ENCODE results near the gene SHISA5.
"Not testable (repeated sequence)": the region's sequence is repeated elsewhere in the genome, so short reads cannot be mapped to it uniquely, and the experiment has no call there.

SHISA5 gene

DNA sequence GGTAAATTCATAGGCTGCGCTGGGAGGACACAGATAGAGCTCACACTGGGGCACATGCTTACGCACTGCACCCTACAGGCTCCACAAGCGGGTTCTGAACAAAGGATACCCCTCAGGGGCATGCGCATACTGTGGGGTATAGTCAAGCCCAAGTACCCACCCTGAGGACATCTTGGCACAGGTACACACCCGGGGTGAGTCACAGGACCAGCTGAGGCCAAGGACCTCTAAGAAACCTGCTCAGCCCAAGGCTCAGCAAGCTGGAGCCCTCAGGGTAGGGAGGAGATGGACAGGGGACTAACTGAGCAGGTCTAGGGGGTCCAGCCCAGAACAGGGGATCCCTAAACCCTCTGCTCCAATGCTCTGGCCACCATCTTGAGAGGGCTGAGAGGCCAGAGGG is 3.3 kb downstream of the SHISA5 start:
- no peak overlapping the region for H3K9ac ChIP-seq (ENCODE audit: low read length)
- no peaks in the 10 kb centered on the region for H3K27me3 ChIP-seq (ENCODE audit: control insufficient read depth in 1 of 2, insufficient read depth in 2 of 2, low read length in 2 of 2)
- H3K4me3 ChIP-seq (ENCODE audit: low read depth in 1 of 2, low read length in 2 of 2), result no peak overlapping the region
- no peak overlapping the region for H3K27ac ChIP-seq (ENCODE audit: low read depth, low read length)
- no peaks in the 10 kb centered on the region for H3K36me3 ChIP-seq (ENCODE audit: insufficient read depth, low read length)
- H3K9me3 ChIP-seq (ENCODE audit: low read length), result no peaks in the 10 kb centered on the region
- H3K4me1 ChIP-seq (ENCODE audit: insufficient read depth, low read length), result peaks cover 20% of the 10 kb centered on the region

DNA sequence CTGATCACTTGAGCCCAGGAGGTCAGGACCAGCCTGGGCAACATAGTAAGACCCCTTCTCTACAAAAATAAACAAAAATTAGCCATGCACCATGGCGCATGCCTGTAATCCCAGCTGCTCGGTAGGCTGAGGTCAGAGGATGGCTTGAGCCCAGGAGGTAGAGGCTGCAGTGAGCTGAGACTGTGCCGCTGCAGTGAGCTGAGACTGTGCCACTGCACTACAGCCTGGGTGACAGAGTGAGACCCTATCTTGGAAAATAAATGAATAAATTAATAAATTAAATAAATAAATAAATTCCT is 10.8 kb downstream of the SHISA5 start:
- Histone ChIP-seq H3K4me1 (ENCODE audit: insufficient read depth, low read length) (no peaks in the 10 kb centered on the region), H3K9ac (ENCODE audit: low read length) (no peak overlapping the region), H3K9me3 (ENCODE audit: low read length) (no peaks in the 10 kb centered on the region), H3K27me3 (ENCODE audit: control insufficient read depth in 1 of 2, insufficient read depth in 2 of 2, low read length in 2 of 2) (no peaks in the 10 kb centered on the region), H3K4me3 (ENCODE audit: low read depth in 1 of 2, low read length in 2 of 2) (no peak overlapping the region), H3K27ac (ENCODE audit: low read depth, low read length) (no peak overlapping the region), H3K36me3 (ENCODE audit: insufficient read depth, low read length) (no peaks in the 10 kb centered on the region)

DNA sequence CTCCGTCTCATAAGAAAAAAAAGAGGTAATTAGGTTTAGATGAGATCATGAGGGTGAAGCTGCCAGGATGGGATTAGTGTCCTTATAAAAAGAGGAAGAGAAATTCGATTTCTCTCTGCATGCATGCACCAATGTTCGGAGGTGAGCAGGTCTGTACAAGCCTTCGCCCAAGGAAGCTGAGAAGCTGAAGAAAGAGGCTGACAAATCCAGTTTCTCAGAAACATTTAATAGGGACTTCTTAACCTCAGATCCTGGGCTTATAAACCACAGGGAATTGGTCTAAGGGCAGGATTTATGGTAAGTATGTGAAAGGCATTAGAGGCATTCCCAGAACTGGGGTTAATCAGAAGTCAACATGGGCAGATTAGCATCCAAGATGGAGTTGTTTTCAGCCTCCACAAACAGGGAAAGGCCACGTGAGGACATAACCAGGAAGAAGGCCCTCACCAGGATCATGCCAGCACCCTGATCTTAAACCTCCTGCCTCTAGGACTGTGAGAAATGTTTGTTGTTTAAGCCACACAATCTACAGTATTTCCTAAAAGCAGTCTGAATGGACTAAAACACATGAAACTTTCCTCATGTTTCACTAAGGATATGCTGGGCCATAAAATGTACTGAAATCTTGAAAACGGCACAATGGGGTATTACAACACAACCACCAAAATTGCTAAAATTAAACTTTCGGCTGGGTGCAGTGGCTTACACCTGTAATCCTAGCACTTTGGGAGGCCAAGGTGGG is 11.3 kb downstream of the SHISA5 start:
- H3K27me3 ChIP-seq (ENCODE audit: control insufficient read depth in 1 of 2, insufficient read depth in 2 of 2, low read length in 2 of 2), result no peaks in the 10 kb centered on the region
- no peaks in the 10 kb centered on the region for H3K36me3 ChIP-seq (ENCODE audit: insufficient read depth, low read length)
- no peaks in the 10 kb centered on the region for H3K4me1 ChIP-seq (ENCODE audit: insufficient read depth, low read length)
- no peak overlapping the region for H3K27ac ChIP-seq (ENCODE audit: low read depth, low read length)
- no peak overlapping the region for H3K9ac ChIP-seq (ENCODE audit: low read length)
- H3K9me3 ChIP-seq (ENCODE audit: low read length), result no peaks in the 10 kb centered on the region
- no peak overlapping the region for H3K4me3 ChIP-seq (ENCODE audit: low read depth in 1 of 2, low read length in 2 of 2)

DNA sequence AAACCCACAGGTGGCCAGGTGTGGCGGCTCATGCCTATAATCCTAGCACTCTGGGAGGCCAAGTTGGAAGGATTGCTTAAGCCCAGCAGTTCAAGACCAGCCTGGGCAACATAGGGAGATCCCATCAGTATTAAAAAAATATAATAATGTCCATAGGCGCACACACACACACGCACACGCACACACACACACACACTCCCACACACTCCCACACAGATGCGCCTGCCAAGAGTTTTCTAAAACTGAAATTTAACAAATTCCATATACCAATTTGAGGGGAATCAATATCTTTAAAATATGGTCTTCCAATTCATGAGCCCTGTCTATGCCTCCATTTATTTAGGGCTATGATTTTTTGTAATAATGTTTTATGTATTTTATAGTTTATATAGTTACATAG is 17.0 kb downstream of the SHISA5 start:
- Histone ChIP-seq H3K9ac (ENCODE audit: low read length) (no peak overlapping the region), H3K9me3 (ENCODE audit: low read length) (no peaks in the 10 kb centered on the region), H3K4me1 (ENCODE audit: insufficient read depth, low read length) (no peaks in the 10 kb centered on the region), H3K36me3 (ENCODE audit: insufficient read depth, low read length) (no peaks in the 10 kb centered on the region), H3K4me3 (ENCODE audit: low read depth in 1 of 2, low read length in 2 of 2) (no peak overlapping the region), H3K27ac (ENCODE audit: low read depth, low read length) (no peak overlapping the region), H3K27me3 (ENCODE audit: control insufficient read depth in 1 of 2, insufficient read depth in 2 of 2, low read length in 2 of 2) (no peaks in the 10 kb centered on the region)

DNA sequence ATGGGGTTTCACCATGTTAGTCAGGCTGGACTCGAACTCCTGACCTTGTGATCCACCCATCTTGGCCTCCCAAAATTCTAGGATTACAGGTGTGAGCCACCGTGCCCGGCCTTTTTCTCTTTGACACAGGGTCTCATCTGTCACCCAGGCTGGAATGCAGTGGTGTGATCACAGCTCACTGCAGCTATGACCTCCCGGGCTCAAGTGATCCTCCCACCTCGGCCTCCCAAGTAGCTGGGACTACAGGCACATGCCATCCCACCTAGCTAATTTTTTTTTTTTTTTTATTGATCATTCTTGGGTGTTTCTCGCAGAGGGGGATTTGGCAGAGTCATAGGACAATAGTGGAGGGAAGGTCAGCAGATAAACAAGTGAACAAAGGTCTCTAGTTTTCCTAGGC is 21.2 kb downstream of the SHISA5 start:
- H3K4me1 ChIP-seq (ENCODE audit: insufficient read depth, low read length); H3K27ac ChIP-seq (ENCODE audit: low read depth, low read length); H3K27me3 ChIP-seq (ENCODE audit: control insufficient read depth in 1 of 2, insufficient read depth in 2 of 2, low read length in 2 of 2); H3K9ac ChIP-seq (ENCODE audit: low read length); H3K36me3 ChIP-seq (ENCODE audit: insufficient read depth, low read length); H3K4me3 ChIP-seq (ENCODE audit: low read depth in 1 of 2, low read length in 2 of 2); H3K9me3 ChIP-seq (ENCODE audit: low read length): not testable (repeated sequence)

DNA sequence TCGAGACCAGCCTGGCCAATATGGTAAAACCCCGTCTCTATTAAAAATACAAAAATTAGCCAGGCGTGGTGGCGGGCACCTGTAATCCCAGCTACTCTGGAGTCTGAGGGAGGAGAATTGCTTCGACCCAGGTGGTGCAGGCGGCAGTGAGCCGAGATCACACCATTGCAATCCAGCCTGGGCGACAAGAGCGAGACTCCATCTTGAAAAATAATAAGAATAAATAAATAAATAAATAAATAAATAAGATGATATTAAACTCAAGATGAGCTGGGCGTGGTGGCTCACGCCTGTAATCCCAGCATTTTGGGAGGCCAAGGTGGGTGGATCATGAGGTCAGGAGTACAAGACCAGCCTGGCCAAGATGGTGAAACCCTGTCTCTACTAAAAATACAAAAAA is 23.1 kb downstream of the SHISA5 start:
- H3K4me1 ChIP-seq (ENCODE audit: insufficient read depth, low read length); H3K9ac ChIP-seq (ENCODE audit: low read length); H3K36me3 ChIP-seq (ENCODE audit: insufficient read depth, low read length); H3K9me3 ChIP-seq (ENCODE audit: low read length); H3K27me3 ChIP-seq (ENCODE audit: control insufficient read depth in 1 of 2, insufficient read depth in 2 of 2, low read length in 2 of 2); H3K4me3 ChIP-seq (ENCODE audit: low read depth in 1 of 2, low read length in 2 of 2); H3K27ac ChIP-seq (ENCODE audit: low read depth, low read length): not testable (repeated sequence)

DNA sequence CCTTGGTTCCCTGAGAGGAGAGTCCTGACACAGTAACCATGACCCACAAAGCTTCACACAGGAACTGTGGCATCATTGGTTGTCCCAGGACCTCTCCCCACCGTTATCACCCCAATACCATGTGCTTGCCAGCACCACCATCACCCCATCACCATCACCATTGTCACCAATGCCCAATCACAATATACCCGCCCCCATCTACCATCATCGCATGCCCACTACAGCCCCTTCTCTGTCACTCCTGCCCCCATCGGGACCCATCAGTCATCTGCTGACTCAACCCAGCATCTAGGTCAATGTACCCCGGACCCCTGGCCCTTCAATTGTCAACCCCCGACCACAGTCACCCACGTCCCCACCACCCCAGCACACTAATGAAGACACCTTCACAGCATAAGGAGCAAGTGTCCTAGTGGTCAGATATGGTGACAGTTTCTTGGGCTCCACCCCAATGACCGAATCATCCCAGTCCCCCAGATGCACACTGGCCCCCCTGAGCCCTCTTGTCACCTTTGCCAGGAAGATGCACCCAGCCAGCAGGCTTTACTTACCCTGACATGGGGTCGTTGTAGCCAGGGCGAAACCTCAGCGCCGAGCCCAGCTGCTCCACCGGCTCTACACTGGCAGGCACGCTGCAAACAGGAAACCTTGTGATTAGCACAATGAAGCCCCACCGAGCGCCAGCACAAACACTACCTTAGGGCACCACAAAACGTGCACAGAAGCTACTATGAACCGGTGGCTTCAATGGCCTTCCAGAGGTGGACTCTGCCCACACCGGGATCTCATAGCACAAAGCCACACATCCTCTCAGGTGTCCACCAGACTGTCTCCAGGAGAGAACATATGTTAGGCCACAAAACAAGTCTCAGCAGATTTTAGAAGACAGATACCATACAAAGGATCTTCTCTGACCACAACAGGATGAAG is 25.1 kb downstream of the SHISA5 start:
- Histone ChIP-seq H3K9me3 (ENCODE audit: low read length) (no peaks in the 10 kb centered on the region), H3K9ac (ENCODE audit: low read length) (no peak overlapping the region), H3K4me1 (ENCODE audit: insufficient read depth, low read length) (no peaks in the 10 kb centered on the region), H3K27ac (ENCODE audit: low read depth, low read length) (no peak overlapping the region), H3K36me3 (ENCODE audit: insufficient read depth, low read length) (no peaks in the 10 kb centered on the region), H3K4me3 (ENCODE audit: low read depth in 1 of 2, low read length in 2 of 2) (no peak overlapping the region), H3K27me3 (ENCODE audit: control insufficient read depth in 1 of 2, insufficient read depth in 2 of 2, low read length in 2 of 2) (no peaks in the 10 kb centered on the region)

DNA sequence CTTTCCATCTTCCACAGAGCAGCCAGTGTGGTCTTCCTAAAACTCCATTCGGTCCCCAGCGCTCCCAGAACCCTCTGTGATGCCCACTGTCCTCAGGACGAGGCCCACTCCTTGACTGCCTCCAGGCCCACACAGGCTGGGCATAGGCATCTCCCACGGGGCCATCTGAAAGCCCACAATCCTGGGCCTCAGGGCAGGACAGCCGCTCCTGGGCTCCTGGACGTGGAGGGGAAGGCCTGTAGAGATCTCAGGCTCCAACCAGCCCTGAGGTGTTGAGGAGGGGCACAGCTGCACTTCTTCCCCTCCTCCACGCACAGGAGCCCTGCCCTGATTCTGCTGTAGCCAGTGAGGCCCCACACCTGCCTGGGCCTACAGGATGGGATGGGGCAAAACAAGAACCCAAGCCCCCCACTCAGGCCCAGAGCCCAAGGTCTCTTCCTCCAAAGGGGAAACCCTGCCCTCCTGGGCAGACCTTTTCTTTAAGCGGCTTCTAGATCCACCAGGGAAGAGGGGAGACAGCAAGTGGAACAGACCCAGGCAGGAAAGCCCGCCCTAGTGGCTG is 25.9 kb downstream of the SHISA5 start:
- H3K27ac ChIP-seq (ENCODE audit: low read depth, low read length), result no peak overlapping the region
- no peaks in the 10 kb centered on the region for H3K36me3 ChIP-seq (ENCODE audit: insufficient read depth, low read length)
- no peaks in the 10 kb centered on the region for H3K27me3 ChIP-seq (ENCODE audit: control insufficient read depth in 1 of 2, insufficient read depth in 2 of 2, low read length in 2 of 2)
- no peak overlapping the region for H3K9ac ChIP-seq (ENCODE audit: low read length)
- H3K4me1 ChIP-seq (ENCODE audit: insufficient read depth, low read length), result peaks cover 6% of the 10 kb centered on the region
- no peak overlapping the region for H3K4me3 ChIP-seq (ENCODE audit: low read depth in 1 of 2, low read length in 2 of 2)
- no peaks in the 10 kb centered on the region for H3K9me3 ChIP-seq (ENCODE audit: low read length)

DNA sequence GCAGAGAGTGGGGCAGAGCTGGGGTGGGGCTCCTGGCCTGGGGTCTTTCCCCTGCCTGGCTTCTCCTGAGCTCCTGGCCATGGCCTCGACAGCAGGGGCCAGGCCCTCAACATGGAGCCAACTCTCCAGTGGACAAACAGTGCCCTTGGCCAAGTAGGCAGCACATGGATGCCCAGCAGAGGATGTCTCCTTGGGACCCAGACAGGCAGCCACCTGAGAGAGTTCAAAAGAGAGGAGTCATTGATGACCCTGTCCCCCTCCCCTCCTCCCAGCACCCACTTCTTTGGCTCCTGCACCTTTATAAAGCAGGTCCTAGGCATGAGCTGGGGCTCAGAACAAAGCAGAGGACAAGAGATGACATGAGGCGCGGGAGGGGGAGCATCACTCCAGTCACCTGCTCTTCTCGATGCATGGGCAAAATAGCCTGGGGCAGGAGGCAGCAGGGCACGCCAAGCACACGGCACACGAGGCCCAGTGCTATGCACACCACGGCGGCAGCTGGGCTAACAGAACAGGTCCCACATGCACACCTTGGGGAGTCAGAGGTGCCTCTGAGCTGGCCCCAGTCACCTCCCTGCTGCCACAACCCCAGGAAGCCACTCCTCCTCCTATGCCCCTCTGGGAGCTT is 27.4 kb downstream of the SHISA5 start:
- Histone ChIP-seq H3K27me3 (ENCODE audit: control insufficient read depth in 1 of 2, insufficient read depth in 2 of 2, low read length in 2 of 2) (no peaks in the 10 kb centered on the region), H3K4me1 (ENCODE audit: insufficient read depth, low read length) (peaks cover 12% of the 10 kb centered on the region), H3K9me3 (ENCODE audit: low read length) (no peaks in the 10 kb centered on the region), H3K36me3 (ENCODE audit: insufficient read depth, low read length) (no peaks in the 10 kb centered on the region), H3K4me3 (ENCODE audit: low read depth in 1 of 2, low read length in 2 of 2) (no peak overlapping the region), H3K9ac (ENCODE audit: low read length) (no peak overlapping the region), H3K27ac (ENCODE audit: low read depth, low read length) (no peak overlapping the region)

DNA sequence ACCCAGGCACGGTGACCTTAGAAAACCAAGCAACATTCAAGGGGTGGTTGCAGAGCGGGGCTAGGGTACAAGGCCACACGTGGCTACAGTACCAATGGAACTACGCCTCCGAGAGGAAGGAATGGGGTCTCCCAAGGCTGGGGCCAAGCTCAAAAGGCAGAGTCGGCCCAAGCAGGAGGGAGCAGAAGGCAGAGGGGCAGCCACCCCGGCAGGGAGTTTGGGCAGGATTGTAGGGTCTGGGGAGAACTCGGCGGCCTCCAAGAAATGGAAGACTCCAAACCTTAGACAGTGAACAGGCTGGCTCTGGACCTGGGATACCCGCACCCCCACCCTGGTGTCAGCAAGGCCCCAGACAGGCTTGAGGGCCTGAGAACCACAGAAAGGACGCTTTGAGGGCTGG is 28.8 kb downstream of the SHISA5 start:
- Histone ChIP-seq H3K4me3 (ENCODE audit: low read depth in 1 of 2, low read length in 2 of 2) (no peak overlapping the region), H3K27ac (ENCODE audit: low read depth, low read length) (no peak overlapping the region), H3K27me3 (ENCODE audit: control insufficient read depth in 1 of 2, insufficient read depth in 2 of 2, low read length in 2 of 2) (no peaks in the 10 kb centered on the region), H3K36me3 (ENCODE audit: insufficient read depth, low read length) (peaks cover under 1% of the 10 kb centered on the region), H3K9ac (ENCODE audit: low read length) (no peak overlapping the region), H3K4me1 (ENCODE audit: insufficient read depth, low read length) (peaks cover 24% of the 10 kb centered on the region), H3K9me3 (ENCODE audit: low read length) (no peaks in the 10 kb centered on the region)

DNA sequence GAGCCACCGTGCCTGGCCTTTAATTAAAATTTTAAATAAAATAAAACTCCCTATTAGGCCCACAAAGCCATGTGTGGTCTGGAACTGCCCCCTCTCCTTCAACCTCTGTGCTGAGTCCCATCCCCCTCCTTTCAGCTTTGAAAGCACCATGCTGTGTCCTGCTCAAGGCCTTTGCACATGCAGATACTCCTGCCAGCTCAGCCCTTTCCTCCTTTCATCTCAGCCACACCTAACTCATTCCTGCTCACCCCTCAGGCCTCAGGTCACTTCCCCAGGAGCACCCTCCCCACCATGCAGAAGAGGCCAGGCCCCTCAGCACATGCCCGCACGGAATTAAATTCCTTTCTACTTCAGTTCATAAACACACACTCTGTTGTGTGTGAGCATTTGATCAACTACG is 29.4 kb downstream of the SHISA5 start:
- no peak overlapping the region for H3K27ac ChIP-seq (ENCODE audit: low read depth, low read length)
- peaks cover 30% of the 10 kb centered on the region for H3K4me1 ChIP-seq (ENCODE audit: insufficient read depth, low read length)
- no peaks in the 10 kb centered on the region for H3K9me3 ChIP-seq (ENCODE audit: low read length)

More for the DNA sequence above, 29.4 kb downstream of the SHISA5 start:
- no peak overlapping the region for H3K4me3 ChIP-seq (ENCODE audit: low read depth in 1 of 2, low read length in 2 of 2)
- H3K9ac ChIP-seq (ENCODE audit: low read length), result no peak overlapping the region
- no peaks in the 10 kb centered on the region for H3K27me3 ChIP-seq (ENCODE audit: control insufficient read depth in 1 of 2, insufficient read depth in 2 of 2, low read length in 2 of 2)
- H3K36me3 ChIP-seq (ENCODE audit: insufficient read depth, low read length), result peaks cover 5% of the 10 kb centered on the region
